Karpas-422 (cell line): ENCODE data around the gene THAP4. TPM values are rescaled to one million over a fixed set of nuclear protein-coding genes. Genes with fewer than 3 reads are reported as not detected.

ENCODE experiments used
- DNase-seq: peaks from one replicate; pipeline ENCODE4 v3.0.0-alpha.2; 2015
- H2AFZ ChIP-seq: fragments of 200-600 bp; sonication (generic); 2 replicates; pipeline ENCODE4 v1.6.1; 2014; ENCODE audit warnings: antibody characterized with exemption, low read length, mixed read lengths
- H3K27ac ChIP-seq: fragments of 200-600 bp; sonication (generic); 2 replicates; pipeline ENCODE4 v1.5.1; 2014; ENCODE audit warnings: mild to moderate bottlenecking, low read length, moderate library complexity
- H3K27me3 ChIP-seq: fragments of 200-600 bp; sonication (generic); 2 replicates; pipeline ENCODE4 v1.6.1; 2014; ENCODE audit warnings: low read length, mixed read lengths
- H3K36me3 ChIP-seq: fragments of 200-600 bp; sonication (generic); 2 replicates; pipeline ENCODE4 v1.6.1; 2014; ENCODE audit warnings: low read length, mixed read lengths; ENCODE audit not compliant: insufficient read depth
- H3K4me1 ChIP-seq: fragments of 200-600 bp; sonication (generic); 2 replicates; pipeline ENCODE4 v1.6.1; 2014; ENCODE audit warnings: mild to moderate bottlenecking, low read length, mixed read lengths
- H3K4me2 ChIP-seq: fragments of 200-600 bp; sonication (generic); 2 replicates; pipeline ENCODE4 v1.6.1; 2014; ENCODE audit warnings: low read length, low read depth, mild to moderate bottlenecking; ENCODE audit not compliant: poor library complexity, severe bottlenecking
- H3K4me3 ChIP-seq: fragments of 200-600 bp; sonication (generic); 2 replicates; pipeline ENCODE4 v1.5.1; 2014; ENCODE audit warnings: mild to moderate bottlenecking, antibody characterized with exemption, low read length, mixed read lengths
- H3K79me2 ChIP-seq: fragments of 200-600 bp; sonication (generic); 2 replicates; pipeline ENCODE4 v1.6.1; 2014; ENCODE audit warnings: mild to moderate bottlenecking, low read length, mixed read lengths
- H3K9ac ChIP-seq: fragments of 200-600 bp; sonication (generic); 2 replicates; pipeline ENCODE4 v1.6.0; 2014; ENCODE audit warnings: low read length
- H3K9me2 ChIP-seq: fragments of 200-600 bp; sonication (generic), shearing (Covaris generic); replicated peaks from 2 replicates; pipeline ENCODE4 v1.6.0; 2014; ENCODE audit warnings: mild to moderate bottlenecking, low read length, moderate library complexity; ENCODE audit not compliant: insufficient read depth
- H3K9me3 ChIP-seq: fragments of 300-700, 200-600 bp; sonication (generic); 2 replicates; pipeline ENCODE4 v1.6.1; 2014; ENCODE audit warnings: low read length, mixed read lengths
- H4K20me1 ChIP-seq: fragments of 200-600 bp; sonication (generic); 2 replicates; pipeline ENCODE4 v1.6.1; 2014; ENCODE audit warnings: mild to moderate bottlenecking, antibody characterized with exemption, low read length, low read depth; ENCODE audit not compliant: insufficient read depth
- total RNA-seq: library from RNA; depleted of rRNA; stranded (reverse); fragments of >200 nt; shearing (Covaris generic); gene quantifications from 2 replicates; pipeline ENCODE4 v1.2.3, GENCODE V29; 2014; ENCODE audit warnings: low replicate concordance

THAP4 gene
- total RNA-seq, 1 experiment from 2014 or later: 45.4 TPM

GRCh38 chr2:241638940-241639339 is 2.0 kb upstream of the THAP4 start:
- peak overlapping the region; percentile 94 for H3K9ac ChIP-seq
- peaks cover 17% of the 10 kb centered on the region for H3K36me3 ChIP-seq
- no peaks in the 10 kb centered on the region for H3K9me3 ChIP-seq
- no peak overlapping the region for H2AFZ ChIP-seq
- H3K9me2 ChIP-seq: no peaks in the 10 kb centered on the region
- H3K4me1 ChIP-seq: peaks cover 22% of the 10 kb centered on the region
- H3K4me3 ChIP-seq: peak overlapping the region; percentile 84
- H3K4me2 ChIP-seq: peak overlapping the region; percentile 86
- H3K27me3 ChIP-seq: no peaks in the 10 kb centered on the region
- peaks cover 87% of the 10 kb centered on the region for H3K79me2 ChIP-seq
- H3K27ac ChIP-seq: no peak overlapping the region
- no peak for DNase-seq
- no peaks in the 10 kb centered on the region; the same call in 1 of the 2 replicates for H4K20me1 ChIP-seq

- Histone ChIP-seq H3K4me1 (peaks cover 22% of the 10 kb centered on the region), H2AFZ (no peak overlapping the region; the same call in 1 of the 2 replicates), H3K9me3 (no peaks in the 10 kb centered on the region), H3K4me2 (peak overlapping the region; percentile 86), H4K20me1 (no peaks in the 10 kb centered on the region; the same call in 1 of the 2 replicates), H3K27me3 (no peaks in the 10 kb centered on the region), H3K9me2 (no peaks in the 10 kb centered on the region), H3K9ac (peak overlapping the region; percentile 94), H3K79me2 (peaks cover 89% of the 10 kb centered on the region), H3K4me3 (peak overlapping the region; percentile 84), H3K36me3 (peaks cover 21% of the 10 kb centered on the region), H3K27ac (no peak overlapping the region)
- peak; percentile 68 for DNase-seq
These were observed 1.1 kb upstream of the THAP4 start for GRCh38 chr2:241637795-241638660.

- peak; percentile 78 for DNase-seq
- no peaks in the 10 kb centered on the region for H3K9me2 ChIP-seq
- no peaks in the 10 kb centered on the region for H3K27me3 ChIP-seq
- peak overlapping the region; percentile 99 for H3K4me3 ChIP-seq
- peaks cover 24% of the 10 kb centered on the region for H3K36me3 ChIP-seq
- peak overlapping the region; percentile 95 for H3K4me2 ChIP-seq
- no peaks in the 10 kb centered on the region for H3K9me3 ChIP-seq
- peak overlapping the region; percentile 63 for H3K27ac ChIP-seq
- H3K79me2 ChIP-seq: peaks cover 89% of the 10 kb centered on the region
- H3K9ac ChIP-seq: peak overlapping the region; percentile 94
- peaks cover 22% of the 10 kb centered on the region for H3K4me1 ChIP-seq
- H2AFZ ChIP-seq: peak overlapping the region; percentile 68; the same call in 1 of the 2 replicates
- peaks cover 4% of the 10 kb centered on the region; the same call in 1 of the 2 replicates for H4K20me1 ChIP-seq
These were observed 558 bp downstream of the THAP4 start for GRCh38 chr2:241636182-241637017.

- H2AFZ ChIP-seq: peak overlapping the region; percentile 68; the same call in 1 of the 2 replicates
- H3K79me2 ChIP-seq: peaks cover 90% of the 10 kb centered on the region
- H3K27ac ChIP-seq: peak overlapping the region; percentile 63
- DNase-seq: peak; percentile 66
- H3K27me3 ChIP-seq: no peaks in the 10 kb centered on the region
- peak overlapping the region; percentile 94 for H3K9ac ChIP-seq
- peaks cover 27% of the 10 kb centered on the region for H3K4me1 ChIP-seq
- H3K9me3 ChIP-seq: no peaks in the 10 kb centered on the region
- H3K36me3 ChIP-seq: peaks cover 27% of the 10 kb centered on the region
- peak overlapping the region; percentile 99 for H3K4me3 ChIP-seq
- no peaks in the 10 kb centered on the region for H3K9me2 ChIP-seq
- H4K20me1 ChIP-seq: peaks cover 4% of the 10 kb centered on the region; the same call in 1 of the 2 replicates
- peak overlapping the region; percentile 95 for H3K4me2 ChIP-seq
These were observed 1.2 kb downstream of the THAP4 start for GRCh38 chr2:241635756-241636155.

GRCh38 chr2:241633561-241633960 is 3.4 kb downstream of the THAP4 start:
- H3K9me2 ChIP-seq: no peaks in the 10 kb centered on the region
- H2AFZ ChIP-seq: no peak overlapping the region
- no peak overlapping the region for H3K9ac ChIP-seq
- H3K36me3 ChIP-seq: peaks cover 17% of the 10 kb centered on the region; the same call in 1 of the 2 replicates
- DNase-seq: no peak
- H3K4me1 ChIP-seq: peaks cover 33% of the 10 kb centered on the region
- H3K9me3 ChIP-seq: no peaks in the 10 kb centered on the region
- no peaks in the 10 kb centered on the region for H3K27me3 ChIP-seq
- H3K27ac ChIP-seq: no peak overlapping the region
- peaks cover 4% of the 10 kb centered on the region; the same call in 1 of the 2 replicates for H4K20me1 ChIP-seq
- peaks cover 89% of the 10 kb centered on the region for H3K79me2 ChIP-seq
- H3K4me3 ChIP-seq: no peak overlapping the region
- no peak overlapping the region for H3K4me2 ChIP-seq

GRCh38 chr2:241632478-241633325 is 4.3 kb downstream of the THAP4 start:
- Histone ChIP-seq H3K4me3 (no peak overlapping the region), H3K4me2 (no peak overlapping the region), H3K27ac (no peak overlapping the region), H2AFZ (no peak overlapping the region), H3K79me2 (peaks cover 89% of the 10 kb centered on the region), H3K4me1 (peaks cover 30% of the 10 kb centered on the region), H3K9me3 (no peaks in the 10 kb centered on the region), H3K27me3 (no peaks in the 10 kb centered on the region), H3K9ac (no peak overlapping the region), H3K36me3 (peaks cover 17% of the 10 kb centered on the region; the same call in 1 of the 2 replicates), H4K20me1 (peaks cover 8% of the 10 kb centered on the region; the same call in 1 of the 2 replicates), H3K9me2 (no peaks in the 10 kb centered on the region)
- no peak for DNase-seq

- Histone ChIP-seq H3K9me3 (no peaks in the 10 kb centered on the region), H3K4me2 (peak overlapping the region; percentile 38), H3K79me2 (peaks cover 98% of the 10 kb centered on the region), H2AFZ (no peak overlapping the region), H3K36me3 (peaks cover 24% of the 10 kb centered on the region; the same call in 1 of the 2 replicates), H3K9ac (peak overlapping the region; percentile 38; the same call in 1 of the 2 replicates), H3K9me2 (no peaks in the 10 kb centered on the region), H3K4me1 (peaks cover 20% of the 10 kb centered on the region), H3K27me3 (no peaks in the 10 kb centered on the region), H3K4me3 (no peak overlapping the region), H3K27ac (peak overlapping the region; percentile 65), H4K20me1 (peaks cover 11% of the 10 kb centered on the region; the same call in 1 of the 2 replicates)
- peak; percentile 54 for DNase-seq
These were observed 7.1 kb downstream of the THAP4 start for GRCh38 chr2:241629762-241630435.
